Smooth muscle cell (in vitro differentiated cells): ENCODE results near the gene RPS6KL1. TPM values are rescaled to one million over a fixed set of nuclear protein-coding genes. Genes with fewer than 3 reads are reported as not detected.

Experiments used
- DNase-seq: peaks from one replicate; lab custom pipeline; 2025; ENCODE audit not compliant: unreplicated experiment; lab: John Stamatoyannopoulos, UW
- H2AFZ ChIP-seq: fragments of 200-600 bp; sonication (generic); 2 replicates; pipeline ENCODE4 v1.6.0; 2016; ENCODE audit warnings: antibody characterized with exemption, low read depth, mild to moderate bottlenecking
- H3F3A ChIP-seq: fragments of 200-600 bp; sonication (generic); 2 replicates; pipeline ENCODE4 v1.6.0; 2017; ENCODE audit warnings: antibody characterized with exemption, low read depth
- H3K27ac ChIP-seq: fragments of 200-600 bp; sonication (generic); 2 replicates; pipeline ENCODE4 v1.5.1; 2016; ENCODE audit warnings: low read depth, mild to moderate bottlenecking
- H3K27me3 ChIP-seq: fragments of 200-600 bp; sonication (generic); 2 replicates; pipeline ENCODE4 v1.6.1; 2016; ENCODE audit warnings: low read depth, mild to moderate bottlenecking
- H3K36me3 ChIP-seq: fragments of 200-600 bp; sonication (generic); 2 replicates; pipeline ENCODE4 v1.5.1; 2016; ENCODE audit warnings: low read depth
- H3K4me1 ChIP-seq: fragments of 200-600 bp; sonication (generic); 2 replicates; pipeline ENCODE4 v1.5.1; 2016; ENCODE audit warnings: low read depth
- H3K4me2 ChIP-seq: fragments of 200-600 bp; sonication (generic); 2 replicates; pipeline ENCODE4 v1.6.0; 2016; ENCODE audit warnings: mild to moderate bottlenecking
- H3K4me3 ChIP-seq: fragments of 200-600 bp; sonication (generic); 2 replicates; pipeline ENCODE4 v1.5.1; 2016; ENCODE audit warnings: mild to moderate bottlenecking
- H3K79me2 ChIP-seq: fragments of 200-600 bp; sonication (generic); 2 replicates; pipeline ENCODE4 v1.6.0; 2016; ENCODE audit warnings: low read depth, mild to moderate bottlenecking
- H3K9ac ChIP-seq: fragments of 200-600 bp; sonication (generic); 2 replicates; pipeline ENCODE4 v1.6.0; 2016; ENCODE audit warnings: low read depth
- H3K9me3 ChIP-seq: fragments of 200-600 bp; sonication (generic); replicated peaks from 2 replicates; pipeline ENCODE4 v1.5.1; 2016; ENCODE audit warnings: low read depth
- H4K20me1 ChIP-seq: fragments of 200-600 bp; sonication (generic); 2 replicates; pipeline ENCODE4 v1.6.0; 2016; ENCODE audit warnings: low read depth
- WGBS: methylation state at CpG from one replicate; pipeline ENCODE4 v1.1.7; 2016; ENCODE audit warnings: low lambda C conversion rate; 5-methylcytosine and 5-hydroxymethylcytosine counted together
- polyA plus RNA-seq: library from polyadenylated mRNA; unstranded; fragments of >200 nt; fragmentation: Nextera tagmentation; extraction: Ambion mirVana; gene quantifications from 2 replicates; pipeline ENCODE4 v1.2.1, GENCODE V29; 2016
- total RNA-seq: library from RNA; depleted of rRNA; stranded (reverse); fragments of >200 nt; gene quantifications from 2 replicates; pipeline ENCODE4 v1.2.3, GENCODE V29; 2014
- TF ChIP-seq, protein P1 (sequence below): fragments of 200-600 bp; sonication (generic); IDR thresholded peaks from 2 replicates; pipeline ENCODE4 v1.5.1; 2017; ENCODE audit warnings: borderline replicate concordance, mild to moderate bottlenecking, antibody characterized with exemption; ENCODE audit not compliant: insufficient read depth, poor library complexity, severe bottlenecking

Gene RPS6KL1
- total and polyA plus RNA-seq, 2 experiments from 2014 or later, result not detected

GRCh38 chr14:74908861-74909341, 14.2 kb downstream of the RPS6KL1 start:
- Histone ChIP-seq H3K27ac (no peak overlapping the region), H3K4me1 (no peaks in the 10 kb centered on the region), H3K27me3 (no peaks in the 10 kb centered on the region), H3K4me2 (no peak overlapping the region), H3K36me3 (no peaks in the 10 kb centered on the region), H3K4me3 (no peak overlapping the region), H4K20me1 (peaks cover 8% of the 10 kb centered on the region), H2AFZ (no peak overlapping the region), H3K9me3 (no peaks in the 10 kb centered on the region), H3F3A (peaks cover 6% of the 10 kb centered on the region), H3K9ac (no peak overlapping the region), H3K79me2 (no peaks in the 10 kb centered on the region)
- no peak for DNase-seq
- TF ChIP-seq, protein P1, sequence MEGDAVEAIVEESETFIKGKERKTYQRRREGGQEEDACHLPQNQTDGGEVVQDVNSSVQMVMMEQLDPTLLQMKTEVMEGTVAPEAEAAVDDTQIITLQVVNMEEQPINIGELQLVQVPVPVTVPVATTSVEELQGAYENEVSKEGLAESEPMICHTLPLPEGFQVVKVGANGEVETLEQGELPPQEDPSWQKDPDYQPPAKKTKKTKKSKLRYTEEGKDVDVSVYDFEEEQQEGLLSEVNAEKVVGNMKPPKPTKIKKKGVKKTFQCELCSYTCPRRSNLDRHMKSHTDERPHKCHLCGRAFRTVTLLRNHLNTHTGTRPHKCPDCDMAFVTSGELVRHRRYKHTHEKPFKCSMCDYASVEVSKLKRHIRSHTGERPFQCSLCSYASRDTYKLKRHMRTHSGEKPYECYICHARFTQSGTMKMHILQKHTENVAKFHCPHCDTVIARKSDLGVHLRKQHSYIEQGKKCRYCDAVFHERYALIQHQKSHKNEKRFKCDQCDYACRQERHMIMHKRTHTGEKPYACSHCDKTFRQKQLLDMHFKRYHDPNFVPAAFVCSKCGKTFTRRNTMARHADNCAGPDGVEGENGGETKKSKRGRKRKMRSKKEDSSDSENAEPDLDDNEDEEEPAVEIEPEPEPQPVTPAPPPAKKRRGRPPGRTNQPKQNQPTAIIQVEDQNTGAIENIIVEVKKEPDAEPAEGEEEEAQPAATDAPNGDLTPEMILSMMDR, result no peak
- 89% methylated on average over 9 of the region's 9 CpGs for WGBS

DNA sequence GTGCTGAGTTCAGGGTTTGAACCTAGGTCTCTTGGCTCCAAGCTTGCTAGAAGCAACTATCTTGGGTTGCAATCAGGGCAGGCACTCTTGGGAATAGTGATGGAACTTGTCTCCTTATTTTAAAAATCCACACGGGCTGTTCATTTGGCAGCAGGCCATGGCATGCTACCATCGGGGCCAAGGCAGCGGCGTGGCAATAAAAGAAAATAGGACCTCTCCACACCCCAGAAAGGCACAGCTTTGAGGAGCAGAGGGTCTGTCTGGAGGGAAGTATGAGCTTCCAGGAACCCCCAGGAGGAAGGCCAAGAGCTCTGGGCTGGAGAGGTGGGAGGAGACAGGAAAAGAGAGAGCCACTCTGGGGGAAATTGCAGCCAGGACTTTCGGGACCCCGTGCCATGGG, 15.3 kb downstream of the RPS6KL1 start:
- no peak for DNase-seq
- H3K4me1 ChIP-seq, result no peaks in the 10 kb centered on the region
- H3K79me2 ChIP-seq, result no peaks in the 10 kb centered on the region
- H3F3A ChIP-seq, result peaks cover 9% of the 10 kb centered on the region
- H3K27me3 ChIP-seq, result no peaks in the 10 kb centered on the region
- TF ChIP-seq, protein P1, result no peak
- H3K27ac ChIP-seq, result no peak overlapping the region
- no peak overlapping the region for H3K4me3 ChIP-seq
- H3K36me3 ChIP-seq, result no peaks in the 10 kb centered on the region
- H3K4me2 ChIP-seq, result no peak overlapping the region
- H3K9me3 ChIP-seq, result no peaks in the 10 kb centered on the region
- H4K20me1 ChIP-seq, result peaks cover 8% of the 10 kb centered on the region
- no peak overlapping the region for H3K9ac ChIP-seq
- WGBS, result 95% methylated on average over 6 of the region's 6 CpGs
- no peak overlapping the region for H2AFZ ChIP-seq

DNA sequence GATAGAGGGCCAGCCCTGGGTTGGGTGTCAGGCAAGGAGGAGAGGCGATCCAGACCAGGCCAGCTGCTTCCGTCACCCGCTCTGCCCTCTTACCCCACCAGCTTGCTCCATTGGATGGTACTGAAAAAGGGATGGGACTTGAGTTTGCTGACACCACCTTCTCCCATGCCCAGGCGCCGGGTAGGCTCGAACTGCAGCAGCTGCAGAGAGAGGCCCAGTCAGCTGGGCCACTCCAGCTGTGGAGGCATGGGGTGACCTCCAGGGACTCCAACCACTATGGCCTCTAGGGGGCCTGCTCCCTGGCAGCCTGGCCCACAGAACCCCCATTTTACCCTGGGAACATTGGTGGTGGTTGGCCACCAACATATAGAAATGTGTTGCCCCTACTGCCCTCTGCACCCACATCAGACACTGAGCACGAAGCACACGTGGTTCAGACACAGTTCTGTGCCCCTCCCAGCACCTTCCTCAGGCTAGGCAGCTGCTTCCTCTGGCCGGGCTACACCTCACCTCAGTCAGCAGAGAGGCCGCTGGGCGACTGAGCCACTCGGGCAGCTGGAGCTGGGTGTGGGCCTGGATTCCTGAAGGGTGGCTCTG, 16.0 kb downstream of the RPS6KL1 start:
- Histone ChIP-seq H4K20me1 (peaks cover 8% of the 10 kb centered on the region), H3K9ac (no peak overlapping the region), H3F3A (peaks cover 9% of the 10 kb centered on the region), H3K27me3 (no peaks in the 10 kb centered on the region), H3K9me3 (no peaks in the 10 kb centered on the region), H2AFZ (no peak overlapping the region), H3K4me1 (no peaks in the 10 kb centered on the region), H3K4me3 (no peak overlapping the region), H3K27ac (no peak overlapping the region), H3K79me2 (no peaks in the 10 kb centered on the region), H3K4me2 (no peak overlapping the region), H3K36me3 (no peaks in the 10 kb centered on the region)
- TF ChIP-seq, protein P1, result peak; percentile 18
- DNase-seq, result no peak
- WGBS, result 96% methylated on average over 12 of the region's 12 CpGs

DNA sequence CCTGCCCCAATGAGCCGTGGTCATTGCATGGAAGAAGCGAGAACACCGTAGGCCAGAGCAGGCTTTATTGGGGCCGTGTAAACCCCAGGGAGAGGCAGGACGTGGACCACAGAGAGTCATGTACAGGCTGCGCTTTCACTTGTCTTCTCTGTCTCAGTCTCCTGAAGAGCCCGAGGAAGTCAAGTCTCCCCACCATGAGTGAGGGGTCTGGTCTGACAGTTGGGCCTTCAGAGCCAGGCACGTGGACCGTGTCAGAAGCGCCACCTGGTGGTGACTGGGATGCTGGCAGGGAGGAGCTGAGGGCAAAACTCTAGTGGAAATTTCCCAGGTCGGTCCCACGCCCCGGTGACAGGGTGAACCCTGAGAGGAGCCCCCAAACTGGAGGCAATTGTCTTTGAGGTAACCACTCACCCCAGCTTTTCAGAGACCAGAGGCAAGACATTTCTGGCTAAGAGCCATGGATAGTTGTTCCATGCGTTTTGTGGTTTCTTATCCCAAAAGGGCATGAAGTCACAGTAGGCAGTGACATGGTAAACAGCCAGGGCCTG, 17.4 kb downstream of the RPS6KL1 start:
- peaks cover 8% of the 10 kb centered on the region for H4K20me1 ChIP-seq
- H3F3A ChIP-seq, result peaks cover 9% of the 10 kb centered on the region
- H3K4me2 ChIP-seq, result no peak overlapping the region
- no peak overlapping the region for H3K9ac ChIP-seq
- 58% methylated on average over 14 of the region's 14 CpGs for WGBS
- H3K27me3 ChIP-seq, result no peaks in the 10 kb centered on the region
- H3K9me3 ChIP-seq, result no peaks in the 10 kb centered on the region
- peak; percentile 46 for DNase-seq
- H3K27ac ChIP-seq, result no peak overlapping the region
- H3K4me3 ChIP-seq, result no peak overlapping the region
- H3K4me1 ChIP-seq, result no peaks in the 10 kb centered on the region
- H3K79me2 ChIP-seq, result no peaks in the 10 kb centered on the region
- peaks cover 7% of the 10 kb centered on the region for H3K36me3 ChIP-seq
- TF ChIP-seq, protein P1, result peak; percentile 95
- H2AFZ ChIP-seq, result no peak overlapping the region
